Stimulated activated CD8-positive, alpha-beta memory T cell treated with anti-CD3 and anti-CD28 coated beads, Interleukin-4, amount 100 ng/mL, for 48 hours (primary cell): ENCODE results near the gene ABTB1.

Experiments used
- DNase-seq: peaks from one replicate; pipeline ENCODE4 v3.0.0-alpha.2; 2020

The ABTB1 gene

DNA sequence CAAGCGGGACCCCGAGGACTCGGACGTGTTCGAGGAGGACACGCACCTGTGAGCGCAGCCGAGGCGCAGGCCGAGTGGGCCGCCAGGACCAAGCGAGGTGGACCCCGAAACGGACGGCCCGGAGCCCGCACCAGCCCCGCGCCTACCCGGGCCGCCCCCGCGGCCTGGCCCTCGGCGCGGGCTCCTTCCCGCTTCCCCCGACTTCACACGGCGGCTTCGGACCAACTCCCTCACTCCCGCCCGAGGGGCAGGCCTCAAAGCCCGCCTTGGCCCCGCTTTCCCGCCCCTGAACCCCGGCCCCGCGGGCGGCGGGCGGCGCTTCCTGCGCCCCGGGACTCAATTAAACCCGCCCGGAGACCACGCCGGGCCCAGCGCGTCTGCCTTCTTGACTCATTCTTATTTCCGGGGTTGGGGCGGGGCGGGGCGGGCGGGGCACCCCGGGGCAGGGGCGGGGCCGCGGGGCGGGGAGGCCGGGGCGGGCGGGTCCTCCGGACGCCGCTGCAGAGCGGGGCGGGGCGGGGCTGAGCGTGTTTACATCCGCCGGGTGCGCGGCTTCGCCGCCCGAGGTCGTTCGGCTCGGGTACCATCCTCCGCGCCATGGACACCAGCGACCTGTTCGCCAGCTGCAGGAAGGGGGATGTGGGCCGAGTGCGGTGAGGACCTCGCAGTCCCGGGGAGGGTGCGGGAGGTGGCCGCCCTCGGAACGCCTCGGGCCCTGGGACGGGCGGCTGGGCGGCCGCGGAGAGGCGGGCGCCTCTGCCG lies at the start of gene ABTB1:
Gene ABTB1 (plus strand): TSS at position 524 of the 762 bp plus-strand sequence. CDS start 74 bp downstream, at position 598.
- peak; percentile 87 for DNase-seq

DNA sequence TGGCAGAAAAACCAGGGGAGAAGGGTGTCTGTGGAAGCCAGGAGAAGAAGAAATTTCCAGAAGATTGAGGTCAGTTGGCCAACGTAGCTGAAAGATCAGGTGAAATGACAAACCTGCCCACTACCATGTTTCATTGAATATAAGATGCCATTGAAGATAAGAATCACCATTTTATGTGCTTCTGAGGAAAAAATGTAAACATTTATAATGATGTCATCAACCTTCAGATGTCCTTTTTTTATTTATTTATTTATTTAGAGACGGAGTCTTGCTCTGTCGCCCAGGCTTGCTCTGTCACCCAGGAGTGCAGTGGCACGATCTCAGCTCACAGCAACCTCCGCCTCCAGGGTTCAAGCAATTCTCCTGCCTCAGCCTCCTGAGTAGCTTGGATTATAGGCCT lies 48.7 kb upstream of the ABTB1 start:
- DNase-seq: no peak

DNA sequence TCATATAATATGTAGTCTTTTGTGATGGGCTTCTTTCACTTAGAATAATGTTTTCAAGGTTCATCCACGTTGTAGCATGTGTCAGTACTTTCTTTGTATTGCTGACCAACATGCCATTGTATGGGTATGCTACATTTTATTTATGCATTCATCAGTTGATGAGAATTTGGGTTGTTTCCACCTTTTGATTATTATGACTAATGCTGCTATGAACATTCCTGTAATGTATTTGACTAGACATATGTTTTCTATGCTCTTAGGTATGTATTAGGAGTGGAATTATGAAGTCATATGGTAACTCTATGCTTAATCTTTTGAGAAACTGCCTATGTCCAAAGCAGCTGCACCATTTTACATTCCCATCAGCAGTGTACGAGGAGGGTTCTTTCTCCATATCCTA lies 46.9 kb upstream of the ABTB1 start:
- DNase-seq: no peak

- DNase-seq: no peak
Observed at GRCh38 chr3:127628426-127628787, 44.3 kb upstream of the ABTB1 start.

- peak; percentile 39 for DNase-seq
Observed at GRCh38 chr3:127628788-127629466, 43.8 kb upstream of the ABTB1 start, which contains the start of gene PODXL2. PODXL2 (plus strand) TSS chr3:127629185; CDS start chr3:127629220, 35 bp downstream.

- DNase-seq: peak; percentile 39
Observed at GRCh38 chr3:127629467-127630403, 43.0 kb upstream of the ABTB1 start.

GRCh38 chr3:127630811-127631714 lies 41.7 kb upstream of the ABTB1 start:
- no peak for DNase-seq

DNA sequence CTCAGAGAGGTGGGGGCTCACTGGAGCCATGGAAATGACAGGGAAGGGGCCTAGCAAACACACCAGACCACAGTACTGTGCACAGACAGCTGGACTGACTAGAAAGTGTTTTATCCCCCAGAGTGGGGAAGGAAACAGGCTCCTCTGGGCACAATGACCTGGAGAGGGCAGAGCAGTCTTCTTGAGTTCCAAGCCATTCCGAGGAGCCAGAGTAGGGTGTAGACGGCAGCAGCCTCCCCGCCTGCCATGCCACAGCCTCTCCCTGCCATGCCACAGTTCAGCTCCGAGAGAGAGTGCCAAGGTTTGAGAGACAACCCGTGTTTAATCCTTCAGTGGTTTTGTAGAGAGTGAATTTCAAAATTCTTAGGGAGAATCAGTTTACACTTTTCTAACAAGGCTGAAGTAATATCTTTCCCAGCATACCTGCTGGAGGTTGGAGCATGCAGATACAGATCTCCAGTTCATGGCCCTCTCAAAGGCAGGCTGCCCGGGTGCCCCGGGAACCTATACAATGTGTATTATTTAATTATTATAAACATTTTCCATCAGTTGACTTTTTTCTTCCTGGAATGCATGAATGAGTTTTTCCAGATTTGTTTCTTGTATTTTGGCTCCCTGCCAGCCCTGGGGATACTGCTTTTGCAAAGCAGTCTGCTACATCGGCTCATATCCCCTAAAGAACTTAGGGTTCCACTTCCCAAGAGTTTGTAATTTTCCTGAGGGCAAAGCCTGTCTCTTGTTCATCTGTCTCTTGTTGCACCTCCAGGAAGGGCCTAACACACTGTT lies 40.5 kb upstream of the ABTB1 start:
- DNase-seq: no peak

GRCh38 chr3:127634653-127635052 lies 38.1 kb upstream of the ABTB1 start:
- no peak for DNase-seq

GRCh38 chr3:127637546-127637945 lies 35.2 kb upstream of the ABTB1 start:
- no peak for DNase-seq

DNA sequence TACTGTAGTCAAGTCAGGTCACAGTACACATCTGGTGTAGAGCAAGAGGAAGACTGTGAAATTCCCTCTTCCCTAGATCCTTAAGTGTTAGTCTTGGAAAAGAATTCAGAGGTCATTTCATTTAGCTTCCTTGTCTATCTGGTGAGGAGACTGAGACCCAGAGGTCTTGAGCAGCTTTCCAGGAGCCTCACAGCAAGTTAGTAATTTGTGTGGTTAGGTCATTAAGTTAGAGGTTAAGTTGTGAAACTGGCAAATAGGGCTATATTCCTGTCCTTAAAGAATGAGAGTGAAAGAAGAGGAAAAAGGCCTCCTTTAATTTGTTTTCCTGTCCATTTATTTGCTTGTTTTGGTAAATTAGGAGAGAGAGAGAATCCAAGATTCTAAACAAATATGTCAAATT lies 34.8 kb upstream of the ABTB1 start:
- DNase-seq: no peak

GRCh38 chr3:127639173-127640041 lies 33.3 kb upstream of the ABTB1 start:
- DNase-seq: no peak

DNA sequence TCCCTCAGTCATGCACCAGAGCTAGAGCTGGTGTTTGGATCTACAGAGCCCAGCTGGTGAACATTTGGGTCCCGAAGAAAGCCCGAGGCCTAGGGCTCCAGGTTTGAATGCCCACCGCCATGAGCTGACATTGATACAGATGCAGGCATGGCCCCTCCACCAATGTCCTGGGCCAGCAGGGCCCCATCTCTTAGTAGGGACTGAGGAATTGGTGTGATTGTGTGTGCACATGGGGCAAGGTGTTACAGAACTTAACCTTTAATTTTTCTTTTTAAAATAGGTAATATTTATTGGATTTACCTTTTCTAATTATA lies 32.8 kb upstream of the ABTB1 start:
- no peak for DNase-seq

DNA sequence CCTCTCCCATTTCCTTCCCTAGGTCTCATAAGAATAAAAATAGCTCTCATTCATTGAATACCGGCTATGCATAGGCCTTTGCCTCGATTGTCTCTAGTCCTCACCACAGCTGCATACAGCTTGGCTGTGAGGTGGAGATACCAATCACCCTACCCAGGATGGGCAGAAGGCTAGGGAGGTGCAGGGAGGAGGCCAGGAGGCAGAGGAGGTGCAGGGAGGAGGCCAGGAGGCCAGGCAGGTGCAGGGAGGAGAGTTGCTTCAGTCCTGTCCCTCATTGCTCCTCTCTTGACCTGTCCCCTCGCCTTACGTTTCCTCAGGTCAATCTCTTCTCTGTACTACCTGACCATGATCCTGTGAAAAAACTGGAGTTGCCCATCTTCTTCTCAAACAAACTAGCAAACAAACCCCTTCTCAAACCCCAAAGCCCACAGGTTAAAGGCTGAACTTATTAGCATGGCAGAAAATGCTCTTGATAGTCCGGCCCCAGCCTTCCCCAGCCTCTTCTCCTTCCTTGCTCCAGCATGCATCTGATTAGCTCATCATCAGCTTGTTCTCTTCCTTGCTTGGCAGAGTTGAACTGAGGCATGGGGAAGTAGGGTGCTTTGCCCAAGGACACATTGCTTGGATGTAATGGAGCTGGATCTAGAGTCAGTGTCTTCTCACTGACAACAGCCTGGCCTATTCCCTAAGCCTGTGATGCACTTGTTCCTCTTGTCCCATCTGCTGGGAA lies 27.9 kb upstream of the ABTB1 start:
- DNase-seq: no peak

DNA sequence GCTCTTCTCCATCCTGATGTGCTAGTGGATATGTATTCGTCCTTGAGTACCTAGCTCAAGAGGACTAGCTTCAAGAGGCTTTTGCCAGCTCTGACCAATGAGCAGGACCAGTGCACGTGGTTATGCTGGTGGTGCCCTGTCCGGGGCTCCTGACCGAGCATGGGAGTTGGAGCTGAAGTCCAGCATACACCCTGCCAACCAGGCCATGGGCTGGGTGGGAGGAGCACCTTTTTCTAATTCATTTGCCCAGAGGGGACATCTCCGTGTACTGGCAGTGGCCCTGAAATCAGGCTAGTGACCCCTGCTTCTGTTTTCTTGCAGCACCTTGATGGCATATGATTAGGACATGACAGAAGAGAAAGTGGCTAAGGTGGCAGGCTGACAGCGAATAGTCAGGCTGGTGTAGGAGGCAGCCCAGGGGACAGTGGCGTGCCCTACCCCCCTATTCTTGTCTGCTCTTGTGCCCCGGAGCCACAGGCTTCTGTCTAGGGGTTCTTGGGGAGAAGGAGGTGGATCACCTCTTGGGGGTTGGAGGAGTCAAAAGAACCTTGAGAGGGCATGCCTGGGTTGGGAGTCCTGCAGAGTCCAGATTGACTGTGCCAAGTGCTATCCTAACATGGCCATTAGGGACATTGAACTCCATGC lies 27.3 kb upstream of the ABTB1 start:
- DNase-seq: no peak

GRCh38 chr3:127646501-127647046 lies 26.2 kb upstream of the ABTB1 start:
- DNase-seq: no peak

- DNase-seq: no peak
Observed at GRCh38 chr3:127647166-127647844, 25.4 kb upstream of the ABTB1 start.

DNA sequence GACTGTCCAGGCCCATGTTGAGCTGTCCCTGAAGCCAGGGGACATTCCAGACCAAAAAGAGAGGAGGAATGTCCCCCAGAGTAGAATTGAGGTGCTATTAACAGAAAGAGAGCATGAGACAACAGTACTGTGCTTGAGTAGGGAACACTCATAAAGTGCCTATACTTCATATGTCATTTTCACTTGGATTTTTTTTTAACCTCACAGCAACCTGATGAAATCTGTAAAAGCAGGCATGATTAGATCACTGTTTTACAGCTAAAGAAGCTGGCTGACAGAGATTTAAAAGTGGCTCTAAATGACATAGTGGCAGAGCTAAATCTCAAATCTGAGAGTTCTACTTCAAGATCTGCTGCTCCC lies 24.9 kb upstream of the ABTB1 start:
- DNase-seq: no peak
